HepG2 (cell line): ENCODE data around the gene PFKL.

Experiments used
- ARID2 ChIP-seq: sonication (generic); formaldehyde crosslinking; IDR thresholded peaks from 2 replicates; pipeline ENCODE4 v1.8.1; 2022; ENCODE audit warnings: mild to moderate bottlenecking, missing genetic modification reagents, borderline replicate concordance
- CREB3 ChIP-seq: sonication (generic); formaldehyde crosslinking; IDR thresholded peaks from 2 replicates; pipeline ENCODE4 v1.5.0; 2020; ENCODE audit warnings: missing genetic modification reagents
- CTCF ChIP-seq: sonication (generic); formaldehyde crosslinking; IDR thresholded peaks from 2 replicates; pipeline ENCODE4 v1.5.0; 2020; ENCODE audit warnings: mild to moderate bottlenecking, missing genetic modification reagents, moderate library complexity
- HNRNPLL ChIP-seq: fragments of 200-400 bp; formaldehyde crosslinking; IDR thresholded peaks from 2 replicates; pipeline ENCODE4 v1.6.1; 2017; ENCODE audit warnings: mild to moderate bottlenecking, low read depth, low read length; ENCODE audit not compliant: poor library complexity, severe bottlenecking
- IRF1 ChIP-seq: sonication (generic); formaldehyde crosslinking; IDR thresholded peaks from 2 replicates; pipeline ENCODE4 v1.4.0; 2020; ENCODE audit warnings: low read depth, mild to moderate bottlenecking, missing genetic modification reagents
- PCBP1 ChIP-seq: fragments of 200-400 bp; formaldehyde crosslinking; IDR thresholded peaks from 2 replicates; pipeline ENCODE4 v1.6.1; 2017; ENCODE audit warnings: mild to moderate bottlenecking, low read depth, low read length, borderline replicate concordance
- POLR2A ChIP-seq, 2 experiments: IDR thresholded peaks; 2 replicates each; pipeline ENCODE4 v1.6.1; 2011; ENCODE audit warnings: low read depth in 2 of 2, low read length in 2 of 2, mild to moderate bottlenecking in 1 of 2, moderate library complexity in 1 of 2; ENCODE audit not compliant: insufficient read depth in 1 of 2
- SIN3A ChIP-seq: IDR thresholded peaks from 2 replicates; pipeline ENCODE4 v1.6.1; 2011; ENCODE audit warnings: low read depth, mild to moderate bottlenecking, control low read depth, low read length, borderline replicate concordance
- SP2 ChIP-seq: sonication (generic); formaldehyde crosslinking; IDR thresholded peaks from 2 replicates; pipeline ENCODE4 v1.5.1; 2020; ENCODE audit warnings: mild to moderate bottlenecking, missing genetic modification reagents
- TFDP2 ChIP-seq: sonication (generic); formaldehyde crosslinking; IDR thresholded peaks from 2 replicates; pipeline ENCODE4 v1.4.0; 2020; ENCODE audit warnings: missing genetic modification reagents
- ZNF274 ChIP-seq: sonication (generic); formaldehyde crosslinking; IDR thresholded peaks from 2 replicates; pipeline ENCODE4 v1.5.1; 2020; ENCODE audit warnings: mild to moderate bottlenecking, missing genetic modification reagents
- ZNF510 ChIP-seq: sonication (generic); formaldehyde crosslinking; IDR thresholded peaks from 2 replicates; pipeline ENCODE4 v1.4.0; 2020; ENCODE audit warnings: low read depth, mild to moderate bottlenecking, missing genetic modification reagents
- ZNF567 ChIP-seq: sonication (generic); formaldehyde crosslinking; IDR thresholded peaks from 2 replicates; pipeline ENCODE4 v1.8.1; 2023; ENCODE audit warnings: mild to moderate bottlenecking, missing genetic modification reagents, borderline replicate concordance

GRCh38 chr21:44273046-44273445 is 26.8 kb upstream of the PFKL start:
- no peak for TF ChIP-seq ZNF274 (CRISPR knock-in tag)
- TF ChIP-seq IRF1, result no peak
- no peak for TF ChIP-seq PCBP1
- no peak for TF ChIP-seq CTCF
- TF ChIP-seq TFDP2 (CRISPR knock-in tag), result no peak
- TF ChIP-seq POLR2A (IDR thresholded peaks at IDR 0.05; ENCODE audit: insufficient read depth in 1 of 2, low read depth in 2 of 2, low read length in 2 of 2), result no peak
- no peak for TF ChIP-seq CREB3 (CRISPR knock-in tag)
- no peak for TF ChIP-seq SIN3A
- TF ChIP-seq ARID2 (CRISPR knock-in tag), result no peak
- no peak for TF ChIP-seq ZNF510 (CRISPR knock-in tag)
- TF ChIP-seq ZNF567 (CRISPR knock-in tag), result no peak
- no peak for TF ChIP-seq HNRNPLL
- TF ChIP-seq SP2, result no peak
